H1 (cell line): ENCODE measurements around the gene FLT1. TPM values are rescaled to one million over a fixed set of nuclear protein-coding genes. Genes with fewer than 3 reads are reported as not detected.

Experiments used
- CTCF ChIA-PET: fragments of 300-600 bp; sonication (Branson Sonifier 250); formaldehyde crosslinking; loops from one replicate; lab custom pipeline; 2021; ENCODE audit not compliant: partially characterized antibody; lab: Charles Lee
- POLR2A ChIA-PET: fragments of 300-600 bp; sonication (Branson Sonifier 250); formaldehyde crosslinking; loops from one replicate; lab custom pipeline; 2021; ENCODE audit warnings: inconsistent platforms; ENCODE audit not compliant: partially characterized antibody; lab: Charles Lee
- DNase-seq, 2 experiments: peaks; one replicate each; pipeline versions ENCODE4 v3.0.0 to v3.0.0-alpha.2; 2010 to 2022; ENCODE audit warnings: low spot score in 2 of 2, low read depth in 1 of 2, mixed read lengths in 1 of 2
- FAIRE-seq: peaks from 2 replicates; lab custom pipeline; 2011; peaks lifted over from hg19 to GRCh38; lab: Jason Lieb, UNC
- H2AFZ ChIP-seq: 2 replicates; pipeline ENCODE4 v1.8.1; 2012; ENCODE audit warnings: low read length, inconsistent platforms
- H2AK5ac ChIP-seq: 2 replicates; pipeline ENCODE4 v1.6.1; 2013; ENCODE audit warnings: low read depth, low read length
- H2BK120ac ChIP-seq: replicated peaks from 2 replicates; pipeline ENCODE3; 2013; ENCODE audit warnings: low read depth, low read length, inconsistent platforms
- H2BK12ac ChIP-seq: 2 replicates; pipeline ENCODE4 v1.6.1; 2013; ENCODE audit warnings: low read depth, low read length
- H2BK15ac ChIP-seq: 2 replicates; pipeline ENCODE4 v1.6.1; 2013; ENCODE audit warnings: low read length
- H2BK20ac ChIP-seq: 2 replicates; pipeline ENCODE4 v1.6.1; 2013; ENCODE audit warnings: low read length
- H2BK5ac ChIP-seq: 2 replicates; pipeline ENCODE4 v1.6.1; 2013; ENCODE audit warnings: low read depth, low read length
- H3K14ac ChIP-seq: 2 replicates; pipeline ENCODE4 v1.6.1; 2013; ENCODE audit warnings: inconsistent platforms; ENCODE audit not compliant: insufficient read length
- H3K18ac ChIP-seq: 2 replicates; pipeline ENCODE4 v1.6.1; 2013; ENCODE audit warnings: low read length; ENCODE audit errors: extremely low read depth
- H3K23ac ChIP-seq: 2 replicates; pipeline ENCODE4 v1.6.1; 2013; ENCODE audit warnings: inconsistent platforms; ENCODE audit not compliant: insufficient read length
- H3K23me2 ChIP-seq: 2 replicates; pipeline ENCODE4 v1.6.1; 2013; ENCODE audit warnings: low read depth, low read length
- H3K27ac ChIP-seq: 2 replicates; pipeline ENCODE4 v1.6.1; 2011; ENCODE audit warnings: low read depth, low read length, inconsistent platforms
- H3K27me3 ChIP-seq, 4 experiments: replicated peaks in 1 of 4; 1 replicate in 1 of 4; 2 replicates in 3 of 4; pipeline versions ENCODE4 v1.6.1 to v1.8.1; 2011 to 2013; ENCODE audit warnings: low read length in 3 of 4, mild to moderate bottlenecking in 3 of 4, inconsistent platforms in 2 of 4, mixed read lengths in 2 of 4, moderate library complexity in 1 of 4; ENCODE audit not compliant: control insufficient read depth in 3 of 4, insufficient read depth in 3 of 4; ENCODE audit errors: extremely low read depth in 1 of 4
- H3K36me3 ChIP-seq, 4 experiments: 2 replicates each; pipeline versions ENCODE4 v1.6.1 to v1.8.1; 2011 to 2013; ENCODE audit warnings: mild to moderate bottlenecking in 4 of 4, low read length in 3 of 4, moderate library complexity in 2 of 4, control low read depth in 1 of 4, inconsistent platforms in 1 of 4; ENCODE audit not compliant: insufficient read depth in 4 of 4, control insufficient read depth in 2 of 4
- H3K4ac ChIP-seq: replicated peaks from 2 replicates; pipeline ENCODE3; 2013; ENCODE audit warnings: low read length, low read depth, mixed read lengths, inconsistent platforms; ENCODE audit not compliant: insufficient read length
- H3K4me1 ChIP-seq, 4 experiments: replicated peaks in 1 of 4; 1 replicate in 1 of 4; 2 replicates in 3 of 4; pipeline versions ENCODE4 v1.6.1 to v1.8.1; 2011 to 2013; ENCODE audit warnings: low read length in 3 of 4, inconsistent platforms in 2 of 4, mixed read lengths in 1 of 4; ENCODE audit not compliant: insufficient read depth in 4 of 4, control insufficient read depth in 3 of 4
- H3K4me2 ChIP-seq, 2 experiments: 2 replicates each; pipeline versions ENCODE4 v1.6.1 to v1.8.1; 2011 to 2013; ENCODE audit warnings: low read depth in 2 of 2, low read length in 2 of 2, control low read depth in 1 of 2, inconsistent platforms in 1 of 2, mild to moderate bottlenecking in 1 of 2; ENCODE audit not compliant: insufficient read depth in 1 of 2
- H3K4me3 ChIP-seq, 4 experiments: fragments of 200-600, 300-600 bp in 1 of 4; sonication (generic), shearing (Covaris generic), sonication (Bioruptor Twin) in 1 of 4; 2 replicates each; pipeline versions ENCODE4 v1.5.1 to v1.8.1; 2011 to 2016; ENCODE audit warnings: low read length in 4 of 4, low read depth in 3 of 4, control low read depth in 2 of 4, inconsistent platforms in 2 of 4, mild to moderate bottlenecking in 2 of 4, mixed read lengths in 1 of 4, moderate library complexity in 1 of 4; ENCODE audit not compliant: insufficient read depth in 2 of 4; ENCODE audit errors: extremely low read depth in 1 of 4
- H3K56ac ChIP-seq: replicated peaks from 2 replicates; pipeline ENCODE3; 2013; ENCODE audit warnings: low read depth, mild to moderate bottlenecking, mixed read lengths, low read length, inconsistent platforms; ENCODE audit not compliant: insufficient read length
- H3K79me1 ChIP-seq: 2 replicates; pipeline ENCODE4 v1.6.1; 2013; ENCODE audit warnings: low read depth, low read length, control low read depth
- H3K79me2 ChIP-seq, 2 experiments: 2 replicates each; pipeline versions ENCODE4 v1.6.1 to v1.8.1; 2012 to 2013; ENCODE audit warnings: low read length in 2 of 2, mild to moderate bottlenecking in 2 of 2, inconsistent platforms in 1 of 2; ENCODE audit not compliant: insufficient read depth in 2 of 2, control insufficient read depth in 1 of 2
- H3K9ac ChIP-seq, 4 experiments: replicated peaks in 1 of 4; 1 replicate in 1 of 4; 2 replicates in 3 of 4; pipeline versions ENCODE4 v1.6.1 to v1.8.1; 2011 to 2013; ENCODE audit warnings: low read depth in 3 of 4, low read length in 3 of 4, control low read depth in 2 of 4, mild to moderate bottlenecking in 2 of 4, moderate library complexity in 2 of 4, inconsistent platforms in 1 of 4; ENCODE audit errors: extremely low read depth in 1 of 4
- H3K9me3 ChIP-seq, 2 experiments: 2 replicates each; pipeline versions ENCODE4 v1.6.1 to v1.8.1; 2012 to 2013; ENCODE audit warnings: mild to moderate bottlenecking in 2 of 2, moderate library complexity in 2 of 2, control low read depth in 1 of 2, inconsistent platforms in 1 of 2, low read depth in 1 of 2, low read length in 1 of 2, mixed read lengths in 1 of 2; ENCODE audit not compliant: insufficient read depth in 2 of 2
- H4K20me1 ChIP-seq, 2 experiments: replicated peaks in 1 of 2; 2 replicates each; pipeline versions ENCODE3 to v1.8.1; 2011 to 2013; ENCODE audit warnings: inconsistent platforms in 2 of 2, low read length in 2 of 2, mild to moderate bottlenecking in 1 of 2; ENCODE audit not compliant: insufficient read depth in 2 of 2, control insufficient read depth in 1 of 2
- H4K5ac ChIP-seq: 2 replicates; pipeline ENCODE4 v1.6.1; 2013; ENCODE audit warnings: low read length, low read depth, mixed read lengths, inconsistent platforms; ENCODE audit not compliant: insufficient read length
- H4K8ac ChIP-seq: 2 replicates; pipeline ENCODE4 v1.8.0; 2013; ENCODE audit warnings: mild to moderate bottlenecking, moderate library complexity, low read length, inconsistent platforms; ENCODE audit not compliant: insufficient read depth; ENCODE audit errors: extremely low read depth
- H4K91ac ChIP-seq: replicated peaks from 2 replicates; pipeline ENCODE3; 2013; ENCODE audit warnings: low read length, mixed read lengths, inconsistent platforms; ENCODE audit not compliant: insufficient read length
- NRF1 ChIP-seq: IDR thresholded peaks from 2 replicates; pipeline ENCODE4 v1.6.1; 2011; ENCODE audit warnings: mild to moderate bottlenecking, low read depth, low read length, improper control_type of control experiment
- SIN3A ChIP-seq, 2 experiments: IDR thresholded peaks in 1 of 2; conservative IDR thresholded peaks in 1 of 2; 2 replicates each; pipeline ENCODE4 v1.6.1; 2011 to 2012; ENCODE audit warnings: low read length in 2 of 2, improper control_type of control experiment in 1 of 2, low read depth in 1 of 2, mild to moderate bottlenecking in 1 of 2
- SRF ChIP-seq: IDR thresholded peaks from 2 replicates; pipeline ENCODE4 v1.6.1; 2011; ENCODE audit warnings: mild to moderate bottlenecking, low read depth, low read length, moderate library complexity
- TCF12 ChIP-seq: IDR thresholded peaks from 2 replicates; pipeline ENCODE4 v1.6.1; 2011; ENCODE audit warnings: low read depth, mild to moderate bottlenecking, low read length
- ZNF274 ChIP-seq: IDR thresholded peaks from 2 replicates; pipeline ENCODE4 v1.7.0; 2012; ENCODE audit warnings: low read length, borderline replicate concordance; ENCODE audit errors: extremely low read depth
- WGBS, 2 experiments: shearing (Covaris generic) in 1 of 2; methylation state at CpG; one replicate each; pipeline versions ENCODE4 v1.1.6 to v1.1.7; 2013 to 2015; ENCODE audit warnings: low lambda C conversion rate in 2 of 2, mixed read lengths in 2 of 2, inconsistent platforms in 1 of 2, low coverage in 1 of 2, missing lambda C conversion rate in 1 of 2; ENCODE audit not compliant: insufficient replicate concordance in 2 of 2, insufficient coverage in 1 of 2, insufficient read length in 1 of 2; ENCODE audit errors: extremely low coverage in 1 of 2, missing lambda C conversion rate in 1 of 2; 5-methylcytosine and 5-hydroxymethylcytosine counted together
- polyA plus RNA-seq, 7 experiments: library from polyadenylated mRNA; depleted of rRNA in 3 of 7; stranded (reverse) in 5 of 7; unstranded in 2 of 7; fragments of >200 nt in 5 of 7; fragments of 200-250 nt in 2 of 7; gene quantifications; 1 replicate in 5 of 7; 2 replicates in 1 of 7; 4 replicates in 1 of 7; pipeline versions ENCODE4 v1.2.1 to v1.2.3, GENCODE V29; 2011 to 2013; ENCODE audit warnings: missing spikeins in 2 of 7, mixed read lengths in 2 of 7
- total RNA-seq: library from RNA; stranded (reverse); fragmentation: NEBNext Ultra II Directional; extraction: Animal tissue kit (Norgen Biotek cat#: 25700); gene quantifications from 2 replicates; pipeline ENCODE4 v1.2.1, GENCODE V29; 2021

FLT1 gene
- total and polyA plus RNA-seq, 2 of the 8 experiments (the other 6 are each of a cell fraction or from before 2014, with no cell fraction given) = 19.7 to 90.2 TPM

DNA sequence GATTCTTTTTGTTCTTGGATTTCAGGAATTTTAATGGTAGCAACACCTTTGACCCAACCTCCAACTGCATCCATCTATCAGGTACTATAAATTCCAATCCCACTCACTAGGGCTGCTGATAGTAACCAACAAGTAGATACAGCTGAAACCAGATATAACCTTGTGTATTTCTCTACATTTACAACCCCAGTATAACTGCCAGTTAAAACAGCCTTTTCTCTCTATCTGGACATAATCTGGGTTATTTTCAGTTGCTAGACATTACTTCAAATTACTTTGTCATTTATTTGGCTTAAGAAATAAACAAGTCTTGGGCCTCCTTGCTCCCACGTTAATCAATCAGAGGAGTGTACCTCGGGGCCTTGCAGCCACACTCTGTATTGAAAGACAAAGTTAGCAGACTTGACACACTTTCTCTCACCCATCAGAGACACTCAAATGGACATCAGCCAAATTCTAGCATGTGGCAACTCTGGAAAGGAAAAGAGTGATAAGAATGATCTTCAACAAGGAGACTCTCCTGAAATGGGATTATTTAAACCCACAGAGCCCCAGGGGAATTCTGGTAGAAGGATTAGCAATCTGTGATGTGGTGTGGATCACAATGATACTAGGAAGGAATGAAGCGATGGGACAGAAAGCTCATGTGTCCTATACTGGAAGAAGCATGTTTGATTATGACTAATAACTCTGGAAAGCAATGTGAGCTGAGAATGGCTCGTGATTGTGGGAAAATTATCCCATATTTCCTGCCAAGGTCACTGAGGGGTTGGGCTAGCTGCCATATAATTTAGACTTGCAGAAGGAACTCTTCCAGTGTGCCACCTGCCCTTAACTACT is 157.5 kb downstream of the FLT1 start:
- H3K36me3 ChIP-seq = peaks cover 2 to 43% (median 19%) of the 10 kb centered on the region in 4 experiments; a peak in 7 of 8 replicates
- H3K4me1 ChIP-seq = no peaks in the 10 kb centered on the region
- no peak overlapping the region for H2BK120ac ChIP-seq
- no peak overlapping the region for H3K4me3 ChIP-seq
- no peaks in the 10 kb centered on the region for H3K9me3 ChIP-seq
- no peak overlapping the region for H3K14ac ChIP-seq
- H3K56ac ChIP-seq = no peak overlapping the region
- H2BK5ac ChIP-seq = no peak overlapping the region
- H3K27ac ChIP-seq = no peak overlapping the region
- H3K79me2 ChIP-seq = no peaks in the 10 kb centered on the region
- H3K4ac ChIP-seq = no peak overlapping the region
- H3K27me3 ChIP-seq = no peaks in the 10 kb centered on the region
- no peak overlapping the region for H2AFZ ChIP-seq
- H3K79me1 ChIP-seq = 0 out of 2 replicates have a peak, but pooled peaks cover under 1% of the 10 kb centered on the region
- ChIA-PET POLR2A (interaction anchor here (0.7 kb wide), 1 partner anchor 11 kb away, joined by 3 read pairs; no protein-coding TSS in a partner anchor), CTCF (interaction anchor here (1.4 to 2.3 kb wide), 2 partner anchors 13 to 23 kb away, joined by 3 to 10 read pairs; no protein-coding TSS in a partner anchor)
- H3K23ac ChIP-seq = no peak overlapping the region
- TF ChIP-seq ZNF274 = no peak
- no peak for TF ChIP-seq SIN3A (conservative IDR thresholded peaks at IDR 0.05 in 1 of 2, IDR thresholded peaks at IDR 0.05 in 1 of 2; ENCODE audit: low read depth in 1 of 2, low read length in 2 of 2)
- TF ChIP-seq NRF1 = no peak
- no peak for TF ChIP-seq TCF12
- TF ChIP-seq SRF = no peak
- no peaks in the 10 kb centered on the region for H3K23me2 ChIP-seq
- DNase-seq (no peak), FAIRE-seq (no peak)
- no peak overlapping the region for H4K8ac ChIP-seq
- no peak overlapping the region for H4K5ac ChIP-seq
- H4K20me1 ChIP-seq = no peaks in the 10 kb centered on the region
- no peak overlapping the region for H3K18ac ChIP-seq
- H2BK12ac ChIP-seq = no peak overlapping the region
- 87% methylated on average over 4 of the region's 4 CpGs; no CpG with 5 or more reads in 1 of the 2 experiments for WGBS, 2 experiments
- H2BK20ac ChIP-seq = no peak overlapping the region
- no peak overlapping the region for H3K9ac ChIP-seq
- H2BK15ac ChIP-seq = no peak overlapping the region
- no peak overlapping the region for H2AK5ac ChIP-seq
- no peak overlapping the region for H4K91ac ChIP-seq
- H3K4me2 ChIP-seq = no peak overlapping the region
